ENCODE results near the gene GBA2.

- TF ChIP-seq, protein P1, sequence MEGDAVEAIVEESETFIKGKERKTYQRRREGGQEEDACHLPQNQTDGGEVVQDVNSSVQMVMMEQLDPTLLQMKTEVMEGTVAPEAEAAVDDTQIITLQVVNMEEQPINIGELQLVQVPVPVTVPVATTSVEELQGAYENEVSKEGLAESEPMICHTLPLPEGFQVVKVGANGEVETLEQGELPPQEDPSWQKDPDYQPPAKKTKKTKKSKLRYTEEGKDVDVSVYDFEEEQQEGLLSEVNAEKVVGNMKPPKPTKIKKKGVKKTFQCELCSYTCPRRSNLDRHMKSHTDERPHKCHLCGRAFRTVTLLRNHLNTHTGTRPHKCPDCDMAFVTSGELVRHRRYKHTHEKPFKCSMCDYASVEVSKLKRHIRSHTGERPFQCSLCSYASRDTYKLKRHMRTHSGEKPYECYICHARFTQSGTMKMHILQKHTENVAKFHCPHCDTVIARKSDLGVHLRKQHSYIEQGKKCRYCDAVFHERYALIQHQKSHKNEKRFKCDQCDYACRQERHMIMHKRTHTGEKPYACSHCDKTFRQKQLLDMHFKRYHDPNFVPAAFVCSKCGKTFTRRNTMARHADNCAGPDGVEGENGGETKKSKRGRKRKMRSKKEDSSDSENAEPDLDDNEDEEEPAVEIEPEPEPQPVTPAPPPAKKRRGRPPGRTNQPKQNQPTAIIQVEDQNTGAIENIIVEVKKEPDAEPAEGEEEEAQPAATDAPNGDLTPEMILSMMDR (IDR thresholded peaks at IDR 0.05), result no peak
- TF ChIP-seq POLR2A (IDR thresholded peaks at IDR 0.05) (no peak), POLR2AphosphoS5 (IDR thresholded peaks at IDR 0.05) (no peak), EP300 (IDR thresholded peaks at IDR 0.05) (no peak)
These were observed 678 bp downstream of the GBA2 start for GRCh38 chr9:35748242-35748857.
